Spleen (tissue), 7 donors: ENCODE measurements around the gene TNFRSF1B.

Source experiments
- POLR2A ChIP-seq, 3 donors: fragments of 450-650 bp; IDR thresholded peaks; one replicate each; pipeline ENCODE4 v1.5.1; 2017; ENCODE audit warnings: antibody characterized with exemption in 3 of 3, mild to moderate bottlenecking in 1 of 3
- TF ChIP-seq, protein P1 (sequence below), 11 experiments: fragments of 200-600 bp in 7 of 11; fragments of 450-650 bp in 4 of 11; sonication (generic) in 4 of 11; IDR thresholded peaks in 8 of 11; conservative IDR thresholded peaks in 3 of 11; 1 replicate in 7 of 11; 2 replicates in 4 of 11; pipeline versions ENCODE4 v1.4.0 to v1.8.0; 2016 to 2021; ENCODE audit warnings: antibody characterized with exemption in 11 of 11, inconsistent platforms in 4 of 11, mild to moderate bottlenecking in 1 of 11
- donor health status: DM: no; HTN: no; CAD: no; lungs with moderate emphysema.
- donor health status: DM: no; HTN: no; CAD: no.
- donor health status: DM: no; HTN: no; CAD: no.

DNA sequence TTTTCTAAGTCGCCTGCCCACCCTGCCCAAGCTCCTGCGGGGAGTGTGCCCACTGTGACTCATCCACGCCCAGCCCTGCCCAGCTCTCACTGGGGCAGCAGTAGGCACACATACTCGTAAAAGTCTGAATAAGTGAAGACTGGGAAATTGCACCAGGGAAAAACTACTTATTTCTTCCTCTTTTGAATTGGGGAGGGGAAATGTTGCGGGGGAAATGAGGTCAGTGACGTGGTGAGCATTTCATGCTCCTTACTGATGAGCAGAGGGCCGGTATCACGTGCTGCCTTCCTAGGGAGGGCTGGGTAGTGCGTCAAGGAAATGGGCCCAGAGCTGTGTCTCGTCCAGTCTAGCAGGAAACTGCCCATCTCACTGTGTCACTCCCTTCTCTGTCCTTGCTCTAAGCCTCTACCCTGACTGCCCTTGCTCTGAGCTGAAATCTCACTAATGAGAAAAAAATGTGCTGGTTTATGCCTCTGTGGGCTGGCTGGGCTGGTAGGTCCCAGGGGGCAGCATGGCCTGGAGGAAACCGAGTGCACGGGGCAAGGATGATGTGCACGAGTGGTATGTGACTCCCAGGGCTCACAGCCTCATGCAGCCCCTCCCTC is 13.5 kb upstream of the TNFRSF1B start:
- TF ChIP-seq, protein P1, sequence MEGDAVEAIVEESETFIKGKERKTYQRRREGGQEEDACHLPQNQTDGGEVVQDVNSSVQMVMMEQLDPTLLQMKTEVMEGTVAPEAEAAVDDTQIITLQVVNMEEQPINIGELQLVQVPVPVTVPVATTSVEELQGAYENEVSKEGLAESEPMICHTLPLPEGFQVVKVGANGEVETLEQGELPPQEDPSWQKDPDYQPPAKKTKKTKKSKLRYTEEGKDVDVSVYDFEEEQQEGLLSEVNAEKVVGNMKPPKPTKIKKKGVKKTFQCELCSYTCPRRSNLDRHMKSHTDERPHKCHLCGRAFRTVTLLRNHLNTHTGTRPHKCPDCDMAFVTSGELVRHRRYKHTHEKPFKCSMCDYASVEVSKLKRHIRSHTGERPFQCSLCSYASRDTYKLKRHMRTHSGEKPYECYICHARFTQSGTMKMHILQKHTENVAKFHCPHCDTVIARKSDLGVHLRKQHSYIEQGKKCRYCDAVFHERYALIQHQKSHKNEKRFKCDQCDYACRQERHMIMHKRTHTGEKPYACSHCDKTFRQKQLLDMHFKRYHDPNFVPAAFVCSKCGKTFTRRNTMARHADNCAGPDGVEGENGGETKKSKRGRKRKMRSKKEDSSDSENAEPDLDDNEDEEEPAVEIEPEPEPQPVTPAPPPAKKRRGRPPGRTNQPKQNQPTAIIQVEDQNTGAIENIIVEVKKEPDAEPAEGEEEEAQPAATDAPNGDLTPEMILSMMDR (IDR thresholded peaks at IDR 0.05 in 8 of 11, conservative IDR thresholded peaks at IDR 0.05 in 3 of 11) = peak in 2 of 11 experiments; percentile 10 to 25
- TF ChIP-seq POLR2A (IDR thresholded peaks at IDR 0.05) = peak in 1 of 3 donors; percentile 35
